Stimulated activated effector memory CD8-positive, alpha-beta T cell treated with anti-CD3 and anti-CD28 coated beads, Interleukin-12 subunit alpha, Interleukin-12 subunit beta, amount 100 ng/mL, for 72 hours (primary cell): Measurements from ENCODE around the gene SSPN.

Source experiments
- ATAC-seq: fragments of 150-1000 bp; cut with Tn5 transposase; 2 replicates; pipeline ENCODE4 v1.10.0; 2021
- DNase-seq, 2 donors: peaks; one replicate each; pipeline ENCODE4 v3.0.0; 2021 to 2022; ENCODE audit warnings: low spot score in 2 of 2
- H3K27ac Mint-ChIP-seq: one replicate; pipeline ENCODE4 v1.8.0; 2022; ENCODE audit warnings: mild to moderate bottlenecking, mixed read lengths
- H3K36me3 Mint-ChIP-seq: one replicate; pipeline ENCODE4 v1.8.0; 2022; ENCODE audit warnings: mild to moderate bottlenecking, mixed read lengths
- H3K4me1 Mint-ChIP-seq: one replicate; pipeline ENCODE4 v1.8.0; 2022; ENCODE audit warnings: mixed read lengths
- H3K4me3 Mint-ChIP-seq: one replicate; pipeline ENCODE4 v1.8.0; 2022; ENCODE audit warnings: mild to moderate bottlenecking, mixed read lengths
- H3K9me3 Mint-ChIP-seq: one replicate; pipeline ENCODE4 v1.8.0; 2022; ENCODE audit warnings: mixed read lengths

Gene SSPN

GRCh38 chr12:26264215-26264838 is 69.0 kb downstream of the SSPN start:
- Mint-ChIP-seq H3K36me3 (no peaks in the 10 kb centered on the region), H3K27ac (no peak overlapping the region), H3K9me3 (no peaks in the 10 kb centered on the region), H3K4me3 (no peak overlapping the region), H3K4me1 (no peaks in the 10 kb centered on the region)
- DNase-seq (no peak), ATAC-seq (no peak)

- Mint-ChIP-seq H3K4me1 (no peaks in the 10 kb centered on the region), H3K27ac (no peak overlapping the region), H3K9me3 (no peaks in the 10 kb centered on the region), H3K36me3 (no peaks in the 10 kb centered on the region), H3K4me3 (no peak overlapping the region)
- DNase-seq, result no peak
- no peak for ATAC-seq
Measured at GRCh38 chr12:26265606-26266005, 70.2 kb downstream of the SSPN start.

GRCh38 chr12:26266881-26267280 is 71.5 kb downstream of the SSPN start:
- Mint-ChIP-seq H3K27ac (no peak overlapping the region), H3K9me3 (no peaks in the 10 kb centered on the region), H3K4me3 (no peak overlapping the region), H3K4me1 (no peaks in the 10 kb centered on the region), H3K36me3 (no peaks in the 10 kb centered on the region)
- ATAC-seq (no peak), DNase-seq (no peak)

GRCh38 chr12:26268841-26269561 is 73.6 kb downstream of the SSPN start:
- Mint-ChIP-seq H3K9me3 (no peaks in the 10 kb centered on the region), H3K4me3 (no peak overlapping the region), H3K27ac (no peak overlapping the region), H3K4me1 (no peaks in the 10 kb centered on the region), H3K36me3 (no peaks in the 10 kb centered on the region)
- ATAC-seq (no peak), DNase-seq (no peak)

- Mint-ChIP-seq H3K4me1 (peaks cover 5% of the 10 kb centered on the region), H3K4me3 (no peak overlapping the region), H3K36me3 (peaks cover 7% of the 10 kb centered on the region), H3K27ac (no peak overlapping the region), H3K9me3 (no peaks in the 10 kb centered on the region)
- no peak for DNase-seq
- ATAC-seq, result no peak
Measured at GRCh38 chr12:26269562-26270284, 74.3 kb downstream of the SSPN start.

GRCh38 chr12:26271024-26271423 is 75.7 kb downstream of the SSPN start:
- DNase-seq (no peak), ATAC-seq (no peak)
- Mint-ChIP-seq H3K9me3 (no peaks in the 10 kb centered on the region), H3K36me3 (peaks cover 7% of the 10 kb centered on the region), H3K4me1 (peaks cover 9% of the 10 kb centered on the region), H3K4me3 (no peak overlapping the region), H3K27ac (no peak overlapping the region)

- Mint-ChIP-seq H3K4me3 (no peak overlapping the region), H3K9me3 (no peaks in the 10 kb centered on the region), H3K27ac (no peak overlapping the region), H3K4me1 (peaks cover 9% of the 10 kb centered on the region), H3K36me3 (peaks cover 7% of the 10 kb centered on the region)
- no peak for DNase-seq
- ATAC-seq, result no peak
Measured at GRCh38 chr12:26271889-26272492, 76.6 kb downstream of the SSPN start.

- H3K4me1 Mint-ChIP-seq, result peaks cover 9% of the 10 kb centered on the region
- ATAC-seq (no peak), DNase-seq (no peak)
- no peak overlapping the region for H3K4me3 Mint-ChIP-seq
- no peak overlapping the region for H3K27ac Mint-ChIP-seq
- H3K9me3 Mint-ChIP-seq, result no peaks in the 10 kb centered on the region
- peaks cover 7% of the 10 kb centered on the region for H3K36me3 Mint-ChIP-seq
Measured at GRCh38 chr12:26272851-26273250, 77.5 kb downstream of the SSPN start.

GRCh38 chr12:26273811-26274210 is 78.4 kb downstream of the SSPN start:
- Mint-ChIP-seq H3K9me3 (no peaks in the 10 kb centered on the region), H3K4me1 (peaks cover 9% of the 10 kb centered on the region), H3K27ac (no peak overlapping the region), H3K4me3 (no peak overlapping the region), H3K36me3 (peaks cover 7% of the 10 kb centered on the region)
- DNase-seq, result no peak
- ATAC-seq, result no peak

GRCh38 chr12:26274441-26275312 is 79.3 kb downstream of the SSPN start:
- DNase-seq (no peak), ATAC-seq (peak; percentile 98)
- Mint-ChIP-seq H3K36me3 (peaks cover 7% of the 10 kb centered on the region), H3K4me1 (peaks cover 9% of the 10 kb centered on the region), H3K27ac (no peak overlapping the region), H3K4me3 (no peak overlapping the region), H3K9me3 (no peaks in the 10 kb centered on the region)

GRCh38 chr12:26275313-26276131 is 80.1 kb downstream of the SSPN start:
- ATAC-seq (no peak), DNase-seq (no peak)
- no peak overlapping the region for H3K27ac Mint-ChIP-seq

GRCh38 chr12:26276709-26277108 is 81.3 kb downstream of the SSPN start:
- peaks cover 7% of the 10 kb centered on the region for H3K36me3 Mint-ChIP-seq
- H3K27ac Mint-ChIP-seq, result no peak overlapping the region
- peaks cover 9% of the 10 kb centered on the region for H3K4me1 Mint-ChIP-seq
- H3K9me3 Mint-ChIP-seq, result no peaks in the 10 kb centered on the region
- no peak for ATAC-seq
- H3K4me3 Mint-ChIP-seq, result no peak overlapping the region
- no peak for DNase-seq

More at GRCh38 chr12:26275313-26276131, 80.1 kb downstream of the SSPN start:
- H3K4me3 Mint-ChIP-seq, result no peak overlapping the region
- H3K9me3 Mint-ChIP-seq, result no peaks in the 10 kb centered on the region
- peaks cover 7% of the 10 kb centered on the region for H3K36me3 Mint-ChIP-seq
- peaks cover 9% of the 10 kb centered on the region for H3K4me1 Mint-ChIP-seq

- peak overlapping the region; percentile 21 for H3K27ac Mint-ChIP-seq
- peaks cover 7% of the 10 kb centered on the region for H3K36me3 Mint-ChIP-seq
- peaks cover 9% of the 10 kb centered on the region for H3K4me1 Mint-ChIP-seq
- no peak overlapping the region for H3K4me3 Mint-ChIP-seq
- DNase-seq, result no peak
- no peak for ATAC-seq
- no peaks in the 10 kb centered on the region for H3K9me3 Mint-ChIP-seq
Measured at GRCh38 chr12:26277506-26278246, 82.3 kb downstream of the SSPN start.
